Epithelial cell of proximal tubule (primary cell): ENCODE measurements around the gene MYOG. TPM values are rescaled to one million over a fixed set of nuclear protein-coding genes. Genes with fewer than 3 reads are reported as not detected.

Experiments used
- DNase-seq: peaks from one replicate; pipeline ENCODE4 v3.0.0-alpha.2; 2011; ENCODE audit warnings: low read depth
- H3K4me3 ChIP-seq: 2 replicates; pipeline ENCODE4 v1.5.1; 2011; ENCODE audit warnings: low read depth, mild to moderate bottlenecking, low read length
- total RNA-seq: library from RNA; depleted of rRNA; stranded (reverse); fragments of >200 nt; gene quantifications from 2 replicates; pipeline ENCODE4 v1.2.3, GENCODE V29; 2015
- TF ChIP-seq, protein P1 (sequence below): conservative IDR thresholded peaks from 2 replicates; pipeline ENCODE4 v1.5.1; 2012; ENCODE audit warnings: low read depth, mild to moderate bottlenecking, low read length

Gene MYOG
- total RNA-seq, 1 donor from 2014 or later = not detected

DNA sequence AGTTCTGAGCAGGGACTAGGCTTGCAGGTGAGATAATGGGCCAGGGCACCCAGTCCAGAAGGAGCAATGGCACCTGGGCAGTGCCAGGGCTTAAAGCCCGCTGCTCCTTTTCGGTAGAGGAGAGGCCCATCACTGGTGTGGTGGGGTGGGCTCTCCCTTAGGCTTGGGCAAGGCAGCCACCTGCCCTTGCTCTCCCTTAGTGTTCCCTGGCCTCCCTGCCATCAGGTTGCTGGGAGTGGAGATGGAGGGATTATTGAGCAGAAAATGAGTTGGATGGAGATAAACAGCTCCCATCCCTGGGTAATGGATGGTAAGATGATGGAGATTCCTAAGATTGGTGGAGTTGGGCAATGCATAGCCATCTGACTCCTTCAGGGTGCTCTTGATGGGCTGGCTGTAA is 7.9 kb downstream of the MYOG start:
- TF ChIP-seq, protein P1, sequence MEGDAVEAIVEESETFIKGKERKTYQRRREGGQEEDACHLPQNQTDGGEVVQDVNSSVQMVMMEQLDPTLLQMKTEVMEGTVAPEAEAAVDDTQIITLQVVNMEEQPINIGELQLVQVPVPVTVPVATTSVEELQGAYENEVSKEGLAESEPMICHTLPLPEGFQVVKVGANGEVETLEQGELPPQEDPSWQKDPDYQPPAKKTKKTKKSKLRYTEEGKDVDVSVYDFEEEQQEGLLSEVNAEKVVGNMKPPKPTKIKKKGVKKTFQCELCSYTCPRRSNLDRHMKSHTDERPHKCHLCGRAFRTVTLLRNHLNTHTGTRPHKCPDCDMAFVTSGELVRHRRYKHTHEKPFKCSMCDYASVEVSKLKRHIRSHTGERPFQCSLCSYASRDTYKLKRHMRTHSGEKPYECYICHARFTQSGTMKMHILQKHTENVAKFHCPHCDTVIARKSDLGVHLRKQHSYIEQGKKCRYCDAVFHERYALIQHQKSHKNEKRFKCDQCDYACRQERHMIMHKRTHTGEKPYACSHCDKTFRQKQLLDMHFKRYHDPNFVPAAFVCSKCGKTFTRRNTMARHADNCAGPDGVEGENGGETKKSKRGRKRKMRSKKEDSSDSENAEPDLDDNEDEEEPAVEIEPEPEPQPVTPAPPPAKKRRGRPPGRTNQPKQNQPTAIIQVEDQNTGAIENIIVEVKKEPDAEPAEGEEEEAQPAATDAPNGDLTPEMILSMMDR = no peak
- no peak for DNase-seq
- no peak overlapping the region for H3K4me3 ChIP-seq

DNA sequence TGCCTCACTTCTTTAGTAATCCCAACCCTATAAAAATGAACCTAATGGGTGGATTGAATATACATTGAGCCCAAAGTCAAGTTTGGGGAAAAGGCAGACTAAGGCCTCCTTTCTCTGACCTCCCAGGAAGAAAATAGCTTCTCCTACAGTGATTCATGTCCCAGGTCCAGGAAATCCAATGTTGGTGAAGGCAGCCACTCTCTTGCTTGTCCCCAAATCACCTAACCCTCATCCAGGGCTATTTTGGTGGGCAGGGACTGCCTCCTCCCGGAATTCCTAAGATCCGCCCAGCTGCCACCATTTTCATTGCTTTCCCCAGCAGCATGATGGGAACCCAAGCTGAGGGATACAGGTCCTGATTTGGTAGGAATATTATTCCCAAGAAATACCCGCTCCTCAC is 8.4 kb downstream of the MYOG start:
- no peak for DNase-seq
- TF ChIP-seq, protein P1 = no peak
- no peak overlapping the region for H3K4me3 ChIP-seq

DNA sequence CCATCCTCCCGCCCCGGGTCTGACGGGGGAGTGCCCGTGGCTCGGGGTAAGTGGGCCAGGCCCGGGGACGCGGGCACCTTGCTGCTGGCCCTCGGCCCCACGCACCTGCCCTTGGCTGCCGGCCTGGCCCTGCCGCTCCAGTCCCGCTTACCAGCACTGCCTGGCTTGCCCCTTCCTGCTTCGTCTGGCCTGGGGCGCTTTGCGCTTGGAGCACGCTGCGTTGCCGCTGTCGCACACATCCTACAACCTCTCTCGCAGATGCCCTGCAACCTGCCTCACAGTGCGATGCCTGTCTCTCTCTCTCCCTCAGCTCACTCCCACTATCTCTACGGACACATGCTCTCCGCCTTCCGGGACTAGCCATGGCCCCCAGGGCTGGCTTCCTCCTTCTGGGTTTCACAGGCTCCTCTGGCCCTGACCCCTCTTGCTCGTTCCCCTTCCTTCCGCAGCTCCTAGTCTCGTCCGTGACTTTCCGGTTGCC is 9.7 kb downstream of the MYOG start:
- no peak overlapping the region for H3K4me3 ChIP-seq
- DNase-seq = no peak
- TF ChIP-seq, protein P1 = no peak

DNA sequence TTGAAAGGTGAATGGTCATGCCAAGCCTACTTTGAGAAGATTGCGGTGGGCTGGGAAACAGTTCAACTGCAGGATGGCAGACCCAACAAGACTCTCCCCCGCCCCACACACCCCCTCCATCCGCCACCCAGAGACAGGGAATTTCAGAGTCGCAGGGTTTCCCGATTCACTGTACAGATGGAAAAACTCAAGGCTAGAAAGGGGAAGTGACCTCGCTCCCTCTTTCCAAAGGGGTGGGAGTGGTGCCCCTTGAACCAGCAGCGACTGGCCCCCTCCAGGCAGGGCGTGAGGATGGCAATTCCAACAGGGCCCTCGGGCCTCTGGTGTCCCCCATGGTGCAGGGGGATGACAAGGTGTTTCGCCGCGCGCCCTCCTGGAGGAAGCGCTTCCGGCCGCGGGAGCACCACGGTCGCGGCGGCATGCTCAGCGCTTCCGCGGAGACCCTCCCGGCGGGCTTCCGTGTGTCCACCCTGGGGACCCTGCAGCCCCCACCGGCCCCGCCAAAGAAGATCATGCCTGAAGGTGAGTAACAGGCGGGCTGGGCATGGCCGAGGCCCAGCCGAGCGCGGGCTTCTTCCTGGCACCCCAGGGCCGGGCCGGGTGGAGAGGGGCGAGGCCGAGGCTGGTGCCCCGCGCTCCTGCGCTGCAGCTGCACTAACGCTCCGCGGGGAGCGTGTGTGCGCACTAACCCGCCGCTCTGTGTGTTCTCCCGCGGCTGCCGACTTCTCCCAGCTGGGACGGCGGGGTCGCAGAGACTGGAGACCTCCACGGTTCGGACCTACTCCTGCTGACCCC is 10.4 kb downstream of the MYOG start:
- H3K4me3 ChIP-seq = no peak overlapping the region
- DNase-seq = no peak
- TF ChIP-seq, protein P1 = no peak

DNA sequence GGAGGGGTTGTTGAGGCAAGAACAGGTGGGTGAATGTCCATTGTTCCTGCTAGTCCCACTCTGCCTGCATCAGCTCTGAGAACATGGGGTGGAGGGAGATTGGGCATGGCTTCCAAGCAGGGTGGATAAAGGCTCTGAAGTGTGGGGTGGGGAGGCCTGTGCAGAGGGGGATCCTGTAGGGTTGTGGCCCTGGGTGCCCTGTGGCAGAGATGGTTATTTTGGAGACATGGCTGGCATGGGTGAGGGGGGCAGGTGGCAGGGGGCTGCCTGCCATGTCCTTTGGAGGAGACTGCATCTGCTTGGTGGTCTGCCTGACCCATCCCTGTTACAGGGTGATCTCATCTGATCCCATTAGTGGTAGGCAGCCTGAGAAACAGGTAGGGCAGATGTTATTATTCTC is 11.2 kb downstream of the MYOG start:
- TF ChIP-seq, protein P1 = no peak
- H3K4me3 ChIP-seq = no peak overlapping the region
- DNase-seq = no peak

DNA sequence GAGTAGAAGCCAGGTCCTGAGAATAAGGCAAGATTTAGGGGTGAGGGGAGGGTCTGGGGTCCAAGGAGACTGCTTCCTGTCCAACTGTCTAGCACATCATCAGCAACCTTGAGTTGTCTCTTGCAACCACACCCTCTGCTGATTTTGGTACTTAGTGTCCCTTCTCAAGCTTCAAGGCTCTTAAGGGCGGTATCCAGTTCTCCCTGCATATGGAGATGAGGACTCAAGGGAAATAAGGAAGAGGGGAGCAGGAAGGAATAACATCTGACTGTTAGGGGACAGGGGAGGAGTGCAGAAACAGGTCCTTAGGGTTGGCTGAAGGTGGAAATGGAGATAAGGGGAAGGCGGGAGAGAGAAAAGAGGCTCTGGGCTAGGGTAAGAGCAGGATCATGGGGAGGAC is 12.3 kb downstream of the MYOG start:
- no peak overlapping the region for H3K4me3 ChIP-seq
- DNase-seq = no peak
- TF ChIP-seq, protein P1 = no peak

DNA sequence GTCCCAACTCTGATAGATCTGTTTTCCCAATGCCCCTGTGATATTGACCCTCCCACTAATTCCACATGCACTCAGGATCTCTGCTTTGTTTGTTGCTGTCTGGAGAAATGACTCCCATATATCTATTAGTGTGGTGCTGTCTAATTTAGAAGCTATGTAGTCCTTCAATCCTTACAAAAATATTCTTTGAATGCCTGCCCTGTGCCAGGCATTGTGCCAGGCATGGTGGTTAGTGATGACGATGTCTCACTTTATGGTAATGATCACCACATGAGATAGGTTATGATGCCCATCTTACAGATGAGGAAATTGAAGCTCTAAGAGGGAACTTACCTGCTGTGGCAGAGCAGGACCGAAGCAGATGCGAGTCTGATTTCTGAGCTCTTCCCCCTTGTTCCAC is 12.9 kb downstream of the MYOG start:
- TF ChIP-seq, protein P1 = no peak
- no peak for DNase-seq
- H3K4me3 ChIP-seq = no peak overlapping the region
